ENCODE data around the gene CDON.

The CDON gene

DNA sequence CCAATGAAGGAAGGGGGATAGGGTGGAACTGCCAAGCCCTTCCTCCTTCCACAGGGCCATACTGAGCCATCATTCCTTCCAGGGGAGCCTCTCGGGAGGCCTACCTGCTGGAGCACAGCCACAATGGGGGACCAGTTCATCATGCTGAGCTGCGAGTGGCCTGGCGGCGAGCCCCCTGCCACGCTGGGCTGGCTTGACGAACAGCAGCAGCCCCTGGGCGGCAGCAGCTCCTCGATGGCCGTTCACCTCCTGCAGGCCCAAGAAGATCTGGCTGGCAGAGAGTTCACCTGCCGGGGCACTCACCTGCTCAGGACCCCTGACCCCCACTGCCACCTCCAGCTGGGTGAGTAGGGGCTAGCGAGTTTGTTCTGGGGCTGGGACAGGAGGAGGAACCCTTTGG, 110.9 kb downstream of the CDON start:
- no peak for TF ChIP-seq CTCF (IDR thresholded peaks at IDR 0.05)
- TF ChIP-seq ZFX (IDR thresholded peaks at IDR 0.05; ENCODE audit: borderline replicate concordance), result no peak
- no peak overlapping the region for H3K27ac ChIP-seq

DNA sequence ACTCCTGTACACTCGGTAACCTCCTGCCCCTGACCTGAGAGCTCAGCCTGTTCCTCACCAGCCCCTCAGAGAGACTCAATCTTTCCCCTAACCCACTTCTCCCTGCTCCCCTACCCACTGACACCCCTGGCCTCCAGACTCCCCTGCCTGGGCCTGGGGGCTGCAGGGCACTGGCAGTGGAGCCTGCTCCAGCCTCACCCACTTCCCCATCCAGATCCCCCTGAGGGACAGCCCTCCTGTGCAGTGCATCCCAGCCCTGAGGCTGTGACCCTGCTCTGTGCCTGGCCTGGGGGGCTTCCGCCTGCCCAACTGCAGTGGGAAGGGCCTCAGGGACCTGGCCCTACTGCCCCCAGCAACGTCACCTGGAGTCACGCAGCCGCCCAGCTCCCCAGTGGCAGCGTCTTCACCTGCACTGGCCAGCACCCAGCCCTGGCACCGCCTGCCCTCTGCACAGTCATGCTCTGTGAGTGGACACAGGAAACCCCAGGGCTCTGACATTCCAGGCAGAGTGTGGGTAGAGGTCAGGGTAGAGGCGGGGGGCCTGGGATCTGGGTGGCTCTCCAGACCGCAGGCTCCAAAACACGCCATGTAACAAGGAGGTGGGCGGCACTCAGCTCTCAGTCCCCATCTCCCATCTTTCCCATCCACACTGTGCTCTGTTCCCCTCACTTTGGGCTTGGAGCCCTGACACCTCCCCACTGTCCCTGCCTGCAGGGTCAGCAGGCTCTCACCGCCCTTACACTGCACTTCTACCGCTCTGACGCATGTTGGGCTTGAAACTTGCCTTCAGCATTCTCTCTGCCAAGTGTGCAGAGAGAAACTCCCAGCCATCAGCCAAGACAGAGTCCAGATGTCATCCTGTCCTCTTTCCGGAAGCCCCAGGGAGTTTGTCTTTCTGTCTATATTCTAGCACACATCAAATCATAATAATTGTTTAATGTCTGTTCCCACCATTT, 111.7 kb downstream of the CDON start:
- H3K27ac ChIP-seq, result no peak overlapping the region
- no peak for TF ChIP-seq ZFX (IDR thresholded peaks at IDR 0.05; ENCODE audit: borderline replicate concordance)

DNA sequence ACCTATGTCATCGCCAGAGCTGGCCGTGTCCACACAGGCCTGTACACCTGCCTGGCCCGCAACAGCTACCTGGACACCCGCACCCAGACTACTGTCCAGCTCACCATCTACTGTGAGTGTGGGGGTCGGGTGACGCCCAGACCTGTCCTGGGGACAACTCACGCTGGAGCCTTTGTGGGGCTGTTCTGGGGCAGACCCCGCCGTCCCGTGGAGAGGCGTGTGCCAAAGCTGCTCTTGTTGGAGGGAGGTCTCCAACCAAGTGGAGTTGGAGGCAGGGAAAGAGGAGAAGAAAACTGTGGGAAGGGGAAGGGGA, 112.5 kb downstream of the CDON start:
- TF ChIP-seq CTCF (IDR thresholded peaks at IDR 0.05), result no peak
- TF ChIP-seq ZFX (IDR thresholded peaks at IDR 0.05; ENCODE audit: borderline replicate concordance), result no peak
- no peak overlapping the region for H3K27ac ChIP-seq

DNA sequence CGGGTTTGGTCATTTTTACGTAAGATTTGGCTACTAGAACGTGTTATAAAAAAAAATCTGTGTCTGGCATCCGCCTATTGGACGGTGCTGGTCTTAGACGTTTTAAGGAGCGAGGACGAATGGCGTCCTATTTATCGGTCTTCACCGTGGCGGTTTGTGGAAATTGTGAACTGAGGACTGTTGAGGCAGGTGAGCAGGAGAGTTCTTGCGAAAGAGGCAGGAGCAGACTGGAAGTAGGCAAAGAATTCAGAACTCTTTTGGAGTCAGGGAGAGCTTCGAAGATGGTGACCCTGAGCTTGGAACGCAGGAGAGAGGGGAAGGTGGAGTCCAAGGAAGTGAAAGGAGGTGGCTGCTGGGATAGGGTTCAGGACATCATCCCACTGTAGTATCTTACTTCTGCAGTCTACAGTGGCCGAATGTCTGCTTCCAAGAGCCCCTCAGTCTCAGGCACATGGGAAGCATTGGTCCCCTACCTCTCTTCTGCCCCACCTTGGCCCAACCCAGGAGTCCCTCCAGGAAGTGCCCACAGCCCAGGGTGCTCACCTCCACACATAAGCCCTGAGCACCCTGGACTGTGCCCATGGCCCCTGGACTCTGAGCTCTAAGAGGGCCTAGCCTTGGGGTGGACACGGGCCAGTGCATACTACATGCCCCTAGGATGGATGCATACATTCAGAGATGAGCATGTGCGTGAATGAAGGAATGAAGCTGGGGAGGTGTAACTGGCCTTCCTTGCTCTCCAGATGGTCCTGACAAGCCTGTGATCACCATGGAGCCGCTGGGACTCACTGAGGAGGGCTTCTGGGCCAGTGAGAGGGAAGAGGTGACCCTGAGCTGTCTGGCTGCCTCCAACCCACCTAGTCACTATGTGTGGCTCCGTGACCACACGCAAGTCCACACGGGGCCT, 113.1 kb downstream of the CDON start:
- no peak overlapping the region for H3K27ac ChIP-seq
- TF ChIP-seq ZFX (IDR thresholded peaks at IDR 0.05; ENCODE audit: borderline replicate concordance) (no peak), CTCF (IDR thresholded peaks at IDR 0.05) (no peak)

DNA sequence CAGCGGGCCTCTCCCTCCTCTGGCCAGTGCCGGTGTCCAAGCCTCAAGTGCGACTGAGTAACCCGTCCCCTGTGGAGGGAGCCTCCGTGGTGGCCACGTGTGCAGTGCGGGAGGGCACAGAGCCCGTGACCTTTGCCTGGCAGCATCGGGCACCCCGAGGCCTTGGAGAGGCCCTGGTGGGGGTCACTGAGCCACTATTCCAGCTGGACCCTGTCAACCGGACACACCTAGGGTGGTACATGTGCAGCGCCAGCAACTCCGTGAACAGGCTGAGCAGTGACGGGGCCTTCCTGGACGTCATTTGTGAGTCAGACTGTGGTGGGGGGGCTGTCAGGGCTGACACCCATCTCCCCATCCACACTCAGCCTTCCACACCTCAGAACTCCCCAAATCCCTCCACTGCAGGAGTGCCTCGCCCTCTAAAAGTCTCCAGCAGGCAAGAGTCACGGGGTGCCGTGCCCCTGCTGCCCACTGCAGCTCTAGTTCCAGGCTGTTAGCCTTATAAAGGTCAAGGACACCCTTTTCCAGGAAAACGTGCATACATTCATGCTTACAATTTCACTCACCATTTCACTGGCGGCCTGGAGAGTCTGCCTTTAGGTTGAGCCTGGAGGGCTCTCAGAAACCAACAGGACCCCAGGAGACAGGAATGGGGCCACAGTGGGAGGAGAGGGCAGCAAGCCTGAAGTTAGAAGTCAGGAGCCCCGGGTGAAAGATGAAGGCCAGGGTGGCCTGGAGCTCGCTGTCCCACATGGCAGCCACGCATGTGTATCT, 114.2 kb downstream of the CDON start:
- no peak overlapping the region for H3K27ac ChIP-seq
- TF ChIP-seq CTCF (IDR thresholded peaks at IDR 0.05), result no peak
- TF ChIP-seq ZFX (IDR thresholded peaks at IDR 0.05; ENCODE audit: borderline replicate concordance), result no peak

DNA sequence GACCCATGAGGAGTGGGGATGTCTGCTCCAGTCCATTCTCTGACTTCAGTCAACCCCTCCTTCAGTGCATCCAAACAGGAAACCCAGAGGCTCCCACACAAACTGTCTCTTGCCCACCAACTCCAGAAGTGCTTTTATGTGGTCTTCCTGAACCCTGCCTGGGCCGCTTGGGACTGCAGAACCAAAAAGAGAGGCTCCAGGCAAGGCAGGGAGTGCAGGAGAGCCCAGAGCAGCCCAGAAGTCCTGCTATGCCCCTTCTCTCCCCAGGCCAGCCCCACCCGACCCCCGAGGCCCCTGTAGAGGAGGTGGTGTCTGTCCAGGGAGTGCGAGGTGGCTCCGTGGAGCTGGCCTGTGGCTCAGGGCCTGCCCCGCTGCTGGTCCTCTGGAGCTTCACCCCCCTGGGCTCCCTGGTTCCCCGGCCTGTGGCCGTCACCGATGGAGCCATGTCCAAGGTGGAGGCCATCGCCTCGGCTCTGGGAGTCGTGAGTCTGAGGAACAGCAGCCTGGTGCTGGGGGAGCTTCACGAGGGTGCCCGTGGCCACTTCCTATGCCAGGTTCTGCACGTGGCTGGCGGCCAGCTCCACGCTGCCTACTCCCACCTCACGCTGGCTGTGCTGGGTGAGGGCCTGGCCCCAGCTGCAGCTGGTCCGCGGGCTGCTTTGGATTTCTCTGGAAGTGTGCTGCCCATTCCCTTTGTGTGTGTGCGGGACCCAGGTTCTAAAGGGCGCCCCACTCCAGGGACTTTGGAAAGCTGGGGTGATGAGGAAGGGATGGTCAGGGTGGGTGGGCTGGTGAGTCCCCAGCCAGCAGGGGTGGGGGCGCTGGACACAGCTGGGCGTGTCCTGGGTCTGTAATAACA, 115.0 kb downstream of the CDON start:
- TF ChIP-seq ZFX (IDR thresholded peaks at IDR 0.05; ENCODE audit: borderline replicate concordance) (no peak), CTCF (IDR thresholded peaks at IDR 0.05) (no peak)
- H3K27ac ChIP-seq, result no peak overlapping the region

Data from 22Rv1 (cell line).